Measurements from ENCODE around the gene SMURF2.
"Not testable (repeated sequence)": the region's sequence is repeated elsewhere in the genome, so short reads cannot be mapped to it uniquely, and the experiment has no call there.

SMURF2 gene

DNA sequence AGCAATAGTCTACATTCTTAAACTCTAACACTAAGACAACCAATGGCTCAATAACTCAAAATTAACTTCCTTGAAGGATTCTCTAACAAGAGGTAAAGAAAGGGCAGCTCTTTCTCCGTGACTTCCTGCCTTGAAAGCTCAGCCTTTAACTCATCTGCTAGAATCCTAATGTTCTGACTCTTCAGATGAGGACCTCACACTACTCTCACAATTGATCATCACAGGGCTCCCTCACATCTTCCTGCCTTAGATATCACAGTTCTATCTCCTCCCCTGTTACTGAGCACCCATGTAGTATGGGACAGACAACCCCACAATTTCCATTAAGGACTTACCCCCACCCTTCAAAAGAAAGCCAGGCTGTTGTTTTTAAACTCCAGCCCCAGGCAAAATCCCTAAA is 33.5 kb downstream of the SMURF2 start:
- TF ChIP-seq ZNF274 (IDR thresholded peaks at IDR 0.05; ENCODE audit: low read depth, low read length) = no peak
- H3K4me3 ChIP-seq (ENCODE audit: low read length) = no peak overlapping the region

DNA sequence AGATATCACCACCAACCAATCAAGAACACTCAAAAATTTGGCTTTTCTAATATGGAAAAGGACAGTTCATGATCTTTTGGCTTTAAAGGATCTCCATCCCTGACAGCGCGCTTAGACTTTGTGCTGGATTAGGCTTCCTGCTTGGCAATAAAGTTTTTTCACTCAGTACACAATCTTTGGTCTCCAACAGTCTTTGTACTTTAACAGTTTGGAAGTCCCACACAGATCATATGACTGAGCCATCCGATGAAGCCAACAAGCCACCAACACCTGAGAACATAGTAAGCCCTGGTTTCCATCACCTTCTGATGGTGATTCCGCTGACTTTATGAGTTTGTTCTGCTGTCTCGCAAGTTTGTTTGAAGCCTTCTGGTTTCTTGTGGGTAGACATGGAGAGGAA is 34.3 kb downstream of the SMURF2 start:
- TF ChIP-seq ZNF274 (IDR thresholded peaks at IDR 0.05; ENCODE audit: low read depth, low read length) = no peak
- H3K4me3 ChIP-seq (ENCODE audit: low read length) = no peak overlapping the region

DNA sequence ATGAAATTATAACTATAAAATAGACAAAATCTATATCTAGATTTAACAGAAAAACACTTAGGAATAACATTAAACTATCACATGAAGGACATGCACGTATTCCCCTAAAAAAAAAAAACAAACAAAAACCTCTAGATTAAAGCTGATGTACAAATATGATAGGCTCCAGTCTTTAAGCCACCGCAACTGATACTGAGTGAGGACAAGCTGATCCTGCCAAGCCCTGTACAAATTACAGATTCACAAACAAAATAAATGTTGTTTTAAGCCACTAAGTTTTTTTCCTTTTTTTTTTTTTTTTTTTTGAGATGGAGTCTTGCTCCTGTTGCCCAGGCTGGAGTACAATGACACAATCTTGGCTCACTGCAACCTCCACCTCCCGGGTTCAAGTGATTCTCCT is 35.3 kb downstream of the SMURF2 start:
- no peak for TF ChIP-seq ZNF274 (IDR thresholded peaks at IDR 0.05; ENCODE audit: low read depth, low read length)
- no peak overlapping the region for H3K4me3 ChIP-seq (ENCODE audit: low read length)

DNA sequence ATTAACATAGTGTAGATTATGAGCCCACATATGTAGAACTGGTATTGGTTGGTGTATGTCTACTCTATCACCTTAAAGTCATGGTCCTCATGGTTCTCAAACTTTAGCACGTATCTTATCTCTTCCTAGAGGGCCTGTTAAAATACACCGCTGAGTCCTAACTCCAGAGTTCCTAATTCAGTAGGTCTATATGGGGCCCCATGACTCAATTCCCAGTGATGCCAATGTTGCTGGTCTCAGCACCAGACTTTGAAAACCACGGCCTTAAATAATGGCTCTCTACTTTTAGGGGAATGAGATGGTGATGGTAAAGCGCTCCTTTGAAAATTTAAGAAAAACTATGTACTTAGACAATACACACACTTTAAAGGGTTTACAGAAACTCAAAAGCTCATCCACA is 36.6 kb downstream of the SMURF2 start:
- H3K4me3 ChIP-seq (ENCODE audit: low read length) = no peak overlapping the region
- no peak for TF ChIP-seq ZNF274 (IDR thresholded peaks at IDR 0.05; ENCODE audit: low read depth, low read length)

DNA sequence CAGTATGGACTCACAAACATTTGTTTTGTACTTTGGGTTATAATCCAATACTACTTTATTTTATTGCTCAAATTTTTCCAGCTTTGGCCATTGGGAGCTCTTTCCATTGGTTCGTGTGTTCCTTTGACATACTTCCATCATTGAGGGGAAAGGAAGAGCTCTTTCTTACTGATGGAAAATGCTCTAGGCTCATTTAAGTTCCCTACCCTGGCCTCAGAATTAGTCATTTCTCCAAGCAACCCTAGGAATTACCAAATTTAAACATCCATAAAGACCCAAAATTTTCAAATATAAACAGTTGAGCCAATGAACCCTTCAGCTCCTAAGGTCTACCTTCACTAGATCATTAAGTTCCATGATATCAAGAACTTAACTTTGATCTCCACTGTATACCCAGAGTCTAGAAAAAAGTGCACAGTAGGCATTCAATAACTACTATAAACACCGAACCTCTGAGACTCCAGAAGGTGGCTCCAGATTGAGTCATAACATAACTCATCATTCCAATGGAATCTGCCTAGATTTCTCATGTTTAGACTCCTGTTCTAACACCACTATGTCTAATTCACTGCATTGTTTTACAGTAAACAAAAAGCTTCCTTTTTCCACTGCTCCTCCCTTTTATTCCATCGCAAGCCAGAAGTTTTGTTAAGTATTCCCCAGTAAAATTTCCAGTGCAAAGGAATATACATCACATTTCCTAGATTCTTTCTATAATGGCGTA is 39.0 kb downstream of the SMURF2 start:
- H3K4me3 ChIP-seq (ENCODE audit: low read length) = no peak overlapping the region
- TF ChIP-seq ZNF274 (IDR thresholded peaks at IDR 0.05; ENCODE audit: low read depth, low read length) = no peak

DNA sequence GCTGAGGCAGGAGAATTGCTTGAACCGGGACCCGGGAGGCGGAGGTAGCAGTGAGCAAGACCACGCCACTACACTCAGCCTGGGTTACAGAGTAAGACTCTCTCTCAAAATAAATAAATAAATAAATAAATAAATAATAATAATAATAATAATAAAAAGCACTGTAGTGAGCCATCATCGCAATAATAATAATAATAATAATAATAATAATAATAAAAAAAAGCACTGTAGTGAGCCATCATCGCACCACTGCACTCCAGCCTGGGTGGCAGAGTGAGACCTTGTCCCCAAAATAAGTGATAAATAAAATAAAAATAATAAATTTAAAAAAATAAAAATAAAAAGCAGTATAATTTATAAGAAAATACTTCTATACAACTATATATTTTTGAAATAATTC is 40.3 kb downstream of the SMURF2 start:
- H3K4me3 ChIP-seq (ENCODE audit: low read length) = no peak overlapping the region
- TF ChIP-seq ZNF274 (IDR thresholded peaks at IDR 0.05; ENCODE audit: low read depth, low read length) = no peak

DNA sequence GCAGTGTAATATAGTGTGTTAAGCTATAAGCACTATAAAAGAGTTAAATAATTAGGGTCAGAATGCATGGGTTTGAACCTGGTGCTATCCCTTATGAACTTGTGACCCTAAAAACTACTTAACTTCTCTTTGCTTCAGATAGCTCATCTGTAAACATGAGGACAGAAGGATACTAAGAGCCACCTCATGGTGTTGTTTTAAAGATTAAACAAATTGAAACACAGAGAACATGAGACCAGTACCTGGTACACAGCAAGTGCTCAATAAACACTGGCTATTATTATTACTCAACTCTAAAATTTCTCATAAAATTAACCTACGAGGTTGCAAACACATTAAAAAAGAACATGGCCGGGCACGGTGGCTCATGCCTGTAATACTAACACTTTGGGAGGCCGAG is 43.3 kb downstream of the SMURF2 start:
- no peak for TF ChIP-seq ZNF274 (IDR thresholded peaks at IDR 0.05; ENCODE audit: low read depth, low read length)

DNA sequence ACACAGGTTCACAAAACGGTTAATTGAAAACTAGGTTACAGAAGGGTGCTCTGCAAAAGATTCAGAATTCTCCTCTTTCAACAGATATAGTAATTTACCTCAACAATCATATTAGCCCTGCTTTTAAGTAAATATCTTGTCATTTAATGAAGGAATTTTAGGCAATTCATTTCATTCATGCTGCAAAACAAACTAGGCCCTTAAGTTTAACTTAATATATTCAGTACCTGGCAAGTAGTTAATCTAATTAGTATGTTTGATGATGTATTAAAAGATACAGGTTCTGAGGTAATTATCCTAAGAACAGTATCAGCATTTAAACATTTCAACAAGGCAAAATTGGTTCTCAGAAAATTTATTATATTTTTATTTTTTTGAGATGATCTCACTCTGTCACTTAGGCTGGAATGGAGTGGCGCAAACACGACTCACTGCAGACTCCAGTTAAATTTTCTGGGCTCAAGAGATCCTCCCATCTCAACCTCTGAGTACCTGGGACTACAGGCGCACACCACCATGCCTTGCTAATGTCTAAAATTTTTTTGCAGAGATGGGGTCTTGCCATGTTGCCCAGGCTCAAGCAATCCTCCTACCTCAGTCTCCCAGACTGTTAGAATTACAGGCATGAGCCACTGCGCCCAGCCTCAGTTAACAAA is 44.9 kb downstream of the SMURF2 start:
- no peak for TF ChIP-seq ZNF274 (IDR thresholded peaks at IDR 0.05; ENCODE audit: low read depth, low read length)
- no peak overlapping the region for H3K4me3 ChIP-seq (ENCODE audit: low read length)

More for the DNA sequence above, 43.3 kb downstream of the SMURF2 start:
- no peak overlapping the region for H3K4me3 ChIP-seq (ENCODE audit: low read length)

DNA sequence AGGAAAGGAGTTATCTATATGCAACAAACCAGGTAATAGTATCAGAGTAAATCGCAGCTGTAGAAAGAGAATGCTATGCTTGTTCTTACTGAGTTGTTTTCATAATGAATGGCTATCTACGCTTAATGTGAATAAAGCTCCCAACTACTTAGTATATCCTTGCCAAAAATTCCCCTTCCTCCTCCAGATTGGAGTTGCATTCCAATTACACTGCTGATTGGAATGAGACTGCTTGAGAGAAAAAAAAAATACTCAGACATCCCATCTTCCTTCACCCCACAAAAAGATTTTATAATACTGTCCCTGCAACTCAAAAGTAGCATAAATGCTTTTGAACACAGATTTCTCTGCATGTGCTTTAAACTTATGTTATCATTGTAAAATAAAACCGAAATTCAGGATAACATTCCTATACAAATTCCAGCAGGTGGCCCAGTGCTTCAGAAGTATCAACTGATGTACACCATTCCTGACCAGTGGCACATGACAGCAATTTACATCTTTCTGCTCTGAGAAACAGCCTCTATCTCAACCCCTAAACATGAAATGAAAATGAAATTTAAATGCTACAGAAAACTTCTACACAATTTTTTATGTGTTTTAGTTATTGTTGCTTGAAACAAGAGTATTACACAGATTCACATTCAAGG is 47.0 kb downstream of the SMURF2 start:
- TF ChIP-seq ZNF274 (IDR thresholded peaks at IDR 0.05; ENCODE audit: low read depth, low read length) = no peak
- H3K4me3 ChIP-seq (ENCODE audit: low read length) = no peak overlapping the region

DNA sequence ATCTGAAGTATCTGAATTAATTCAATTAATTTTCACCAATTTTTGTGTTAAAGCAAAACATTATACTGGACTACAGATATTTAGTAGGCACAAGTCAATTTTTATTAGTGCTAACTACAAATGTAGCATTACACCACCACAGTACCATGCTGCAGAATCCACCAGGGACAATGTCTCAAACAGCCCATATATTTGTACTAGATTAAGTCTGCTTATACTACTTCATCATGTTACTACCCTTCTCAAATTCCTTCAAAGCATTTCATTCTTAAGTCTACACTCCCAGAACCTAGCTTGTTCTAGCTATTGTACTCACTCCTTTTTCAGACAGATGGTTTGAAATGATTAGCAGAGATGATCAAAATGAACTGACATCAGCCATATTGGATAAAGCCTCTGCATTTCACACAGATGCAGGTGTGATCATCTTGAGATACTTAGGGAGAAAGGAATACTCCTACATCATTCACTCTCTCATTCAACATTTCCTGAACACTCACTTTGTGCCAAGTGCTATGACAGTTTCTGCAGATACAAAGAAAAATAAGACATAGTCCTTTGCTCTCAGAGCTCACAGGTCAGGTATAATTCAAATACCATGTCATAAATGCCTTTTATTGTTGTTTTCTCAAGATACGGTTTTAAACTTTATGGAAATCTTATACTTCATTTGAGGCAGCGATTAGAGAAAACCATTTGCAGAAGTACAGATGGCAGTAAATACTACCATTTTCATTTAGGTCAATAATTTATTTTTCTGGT is 47.7 kb downstream of the SMURF2 start:
- no peak for TF ChIP-seq ZNF274 (IDR thresholded peaks at IDR 0.05; ENCODE audit: low read depth, low read length)
- H3K4me3 ChIP-seq (ENCODE audit: low read length) = no peak overlapping the region

DNA sequence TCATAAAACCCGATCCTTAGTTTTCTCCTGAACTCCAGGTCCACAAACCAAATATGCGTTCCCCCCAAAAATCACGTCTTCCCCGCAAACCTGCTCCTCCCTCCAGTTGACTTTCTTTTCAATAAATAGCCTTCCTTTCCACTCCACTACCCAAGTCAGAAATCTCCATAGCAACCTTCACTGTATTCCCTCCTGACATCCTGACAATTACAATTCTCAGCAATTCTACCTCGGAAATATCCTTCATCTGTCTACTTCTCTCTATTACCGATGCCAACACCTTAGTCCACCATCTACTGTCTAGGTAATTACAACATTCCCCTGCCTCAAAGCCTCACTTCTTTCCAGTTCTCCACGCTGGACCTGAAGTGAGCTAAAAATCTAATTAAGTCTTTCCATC is 50.7 kb downstream of the SMURF2 start:
- H3K4me3 ChIP-seq (ENCODE audit: low read length) = no peak overlapping the region
- TF ChIP-seq ZNF274 (IDR thresholded peaks at IDR 0.05; ENCODE audit: low read depth, low read length) = no peak

DNA sequence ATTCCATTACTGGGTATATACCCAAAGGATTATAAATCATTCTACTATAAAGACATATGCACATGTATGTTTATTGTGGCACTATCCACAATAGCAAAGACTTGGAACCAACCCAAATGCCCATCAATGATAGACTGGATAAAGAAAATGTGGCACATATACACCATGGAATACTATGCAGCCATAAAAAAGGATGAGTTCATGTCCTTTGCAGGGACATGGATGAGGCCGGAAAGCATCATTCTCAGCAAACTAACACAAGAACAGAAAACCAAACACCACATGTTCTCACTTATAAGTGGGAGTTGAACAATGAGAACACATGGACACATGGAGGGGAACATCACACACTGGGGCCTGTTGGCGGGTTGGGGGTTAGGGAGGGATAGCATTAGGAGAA is 51.9 kb downstream of the SMURF2 start:
- H3K4me3 ChIP-seq (ENCODE audit: low read length) = not testable (repeated sequence)

DNA sequence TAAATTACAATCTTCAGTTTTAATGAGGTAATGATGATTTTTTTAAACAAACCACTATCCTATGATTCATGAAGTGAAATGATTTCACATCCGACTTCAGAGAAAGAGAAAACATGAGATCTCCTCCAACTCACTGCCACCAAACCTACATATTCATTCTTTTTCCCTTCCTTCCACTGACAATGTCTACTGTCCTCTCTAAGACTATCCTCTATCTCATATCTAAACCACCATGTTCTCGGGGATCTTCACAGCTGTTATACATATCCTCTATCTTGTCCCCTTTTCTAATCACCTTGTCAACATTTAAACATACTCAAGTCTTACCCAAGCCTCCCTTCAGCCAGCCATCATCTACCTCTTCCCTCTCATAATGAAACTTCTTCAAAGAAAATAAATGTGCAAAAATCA is 53.5 kb downstream of the SMURF2 start:
- TF ChIP-seq ZNF274 (IDR thresholded peaks at IDR 0.05; ENCODE audit: low read depth, low read length) = no peak
- no peak overlapping the region for H3K4me3 ChIP-seq (ENCODE audit: low read length)

DNA sequence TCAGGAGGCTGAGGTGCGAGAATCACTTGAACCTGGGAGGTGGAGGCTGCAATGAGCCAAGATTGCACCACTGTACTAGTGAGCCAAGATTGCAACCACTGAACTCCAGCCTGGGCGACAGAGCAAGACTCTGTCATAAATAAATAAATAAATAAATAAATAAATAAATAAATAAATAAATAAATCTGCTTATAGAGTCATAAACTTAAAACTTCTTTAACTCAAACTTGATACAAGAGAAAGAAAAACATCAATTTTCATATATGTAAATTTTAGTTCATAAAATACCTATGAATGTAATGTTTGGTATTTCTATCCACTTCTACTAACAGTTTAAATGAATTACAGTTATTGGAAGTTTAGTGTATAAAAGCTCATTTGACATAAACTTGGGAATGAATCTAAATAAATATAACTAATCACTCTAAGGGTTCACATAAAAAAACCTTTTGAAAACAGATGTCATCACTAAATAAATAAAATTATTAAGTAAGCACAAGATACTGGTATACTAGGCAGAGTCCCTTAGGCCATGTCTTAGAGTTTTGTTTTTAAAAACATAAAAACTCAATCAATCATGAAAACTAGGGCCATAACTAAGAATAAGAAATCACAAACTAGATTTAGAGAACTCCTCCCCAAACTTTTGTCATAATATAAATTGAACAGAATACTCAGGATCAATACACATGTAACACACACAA is 54.1 kb downstream of the SMURF2 start:
- TF ChIP-seq ZNF274 (IDR thresholded peaks at IDR 0.05; ENCODE audit: low read depth, low read length) = no peak
- no peak overlapping the region for H3K4me3 ChIP-seq (ENCODE audit: low read length)

DNA sequence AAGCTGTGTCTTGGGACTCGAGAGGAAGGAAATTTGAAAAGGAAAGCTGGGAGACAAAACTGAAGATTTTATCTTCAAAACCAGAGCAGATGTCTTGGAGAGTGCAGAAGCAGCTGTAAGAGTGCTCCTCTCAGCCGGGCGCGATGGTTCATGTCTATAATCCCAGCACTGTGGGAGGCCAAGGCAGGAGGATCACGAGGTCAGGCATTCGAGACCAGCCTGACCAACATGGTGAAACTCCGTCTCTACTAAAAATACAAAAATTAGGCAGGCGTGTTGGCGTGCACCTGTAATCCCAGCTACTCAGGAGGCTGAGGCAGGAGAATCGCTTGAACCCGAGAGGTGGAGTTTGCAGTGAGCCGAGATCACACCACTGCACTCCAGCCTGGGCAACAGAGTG is 57.6 kb downstream of the SMURF2 start:
- not testable (repeated sequence) for H3K4me3 ChIP-seq (ENCODE audit: low read length)
